AG04449 (cell line): ENCODE results near the gene DIPK1B.

Source experiments
- CTCF ChIA-PET: fragments of 350-600 bp; formaldehyde crosslinking; extraction: SDS; loops from one replicate; lab custom pipeline; 2021; ENCODE audit warnings: antibody characterized with exemption; lab: Yijun Ruan, JAX
- POLR2A ChIA-PET: fragments of 400-600, 350-600 bp; formaldehyde crosslinking; extraction: SDS; loops from one replicate; lab custom pipeline; 2020; ENCODE audit warnings: antibody characterized with exemption, inconsistent platforms; lab: Yijun Ruan, JAX
- DNase-seq: peaks from one replicate; pipeline ENCODE4 v3.0.0-alpha.2; 2010; ENCODE audit warnings: low read depth, low spot score
- H3K4me3 ChIP-seq: 2 replicates; pipeline ENCODE4 v1.5.1; 2011; ENCODE audit warnings: low read depth, mild to moderate bottlenecking, control low read depth, low read length
- CTCF ChIP-seq: IDR thresholded peaks from one replicate; pipeline ENCODE4 v1.5.1; 2011; ENCODE audit warnings: mild to moderate bottlenecking, moderate library complexity, low read length, control low read depth, inconsistent platforms; ENCODE audit not compliant: insufficient read depth; ENCODE audit errors: missing control alignments

The DIPK1B gene

GRCh38 chr9:136692185-136693134, 19.9 kb upstream of the DIPK1B start:
- DNase-seq = no peak
- no peak overlapping the region for H3K4me3 ChIP-seq
- ChIA-PET POLR2A (no interaction called here), CTCF (interaction anchor here (0.6 to 1.7 kb wide), 3 partner anchors 14 to 31 kb away, joined by 3 to 7 read pairs (median 4); no protein-coding TSS in a partner anchor)
- no peak for TF ChIP-seq CTCF

GRCh38 chr9:136693135-136693489, 19.3 kb upstream of the DIPK1B start:
- ChIA-PET POLR2A (no interaction called here), CTCF (interaction anchor here (0.6 to 1.7 kb wide), 3 partner anchors 13 to 30 kb away, joined by 3 to 7 read pairs (median 4); no protein-coding TSS in a partner anchor)

GRCh38 chr9:136693490-136694162, 18.7 kb upstream of the DIPK1B start:
- DNase-seq = no peak
- ChIA-PET POLR2A (no interaction called here), CTCF (interaction anchor here (0.8 to 2.1 kb wide), 7 partner anchors 13 to 208 kb away, joined by 3 to 7 read pairs (median 4); no protein-coding TSS in a partner anchor)
- H3K4me3 ChIP-seq = no peak overlapping the region
- no peak for TF ChIP-seq CTCF

More at GRCh38 chr9:136693135-136693489, 19.3 kb upstream of the DIPK1B start:
- H3K4me3 ChIP-seq = no peak overlapping the region
- TF ChIP-seq CTCF = no peak
- no peak for DNase-seq

GRCh38 chr9:136694163-136694871, 18.1 kb upstream of the DIPK1B start:
- POLR2A ChIA-PET = no interaction called here
- no peak for DNase-seq
- CTCF ChIA-PET = interaction anchor here (0.8 to 2.1 kb wide), 8 partner anchors 9 to 210 kb away, joined by 3 to 6 read pairs (median 4); no protein-coding TSS in a partner anchor
- H3K4me3 ChIP-seq = no peak overlapping the region
- TF ChIP-seq CTCF = peak; percentile 81

GRCh38 chr9:136694872-136695247, 17.5 kb upstream of the DIPK1B start:
- no peak overlapping the region for H3K4me3 ChIP-seq
- TF ChIP-seq CTCF = no peak
- ChIA-PET CTCF (interaction anchor here (0.6 to 2.1 kb wide), 6 partner anchors 8 to 210 kb away, joined by 3 to 6 read pairs (median 4); no protein-coding TSS in a partner anchor), POLR2A (no interaction called here)
- no peak for DNase-seq
